Lung microvascular endothelial cell (primary cell): ENCODE measurements around the gene SMG6. TPM values are rescaled to one million over a fixed set of nuclear protein-coding genes. Genes with fewer than 3 reads are reported as not detected.

Experiments
- DNase-seq, 2 donors: peaks; one replicate each; pipeline versions ENCODE4 v3.0.0 to v3.0.0-alpha.2; 2010; ENCODE audit warnings: low read depth in 2 of 2
- total RNA-seq: library from RNA; depleted of rRNA; stranded (reverse); fragments of >200 nt; gene quantifications from 2 replicates; pipeline ENCODE4 v1.2.1, GENCODE V29; 2014

SMG6 gene
- total RNA-seq, 1 donor from 2014 or later: 23.8 TPM

DNA sequence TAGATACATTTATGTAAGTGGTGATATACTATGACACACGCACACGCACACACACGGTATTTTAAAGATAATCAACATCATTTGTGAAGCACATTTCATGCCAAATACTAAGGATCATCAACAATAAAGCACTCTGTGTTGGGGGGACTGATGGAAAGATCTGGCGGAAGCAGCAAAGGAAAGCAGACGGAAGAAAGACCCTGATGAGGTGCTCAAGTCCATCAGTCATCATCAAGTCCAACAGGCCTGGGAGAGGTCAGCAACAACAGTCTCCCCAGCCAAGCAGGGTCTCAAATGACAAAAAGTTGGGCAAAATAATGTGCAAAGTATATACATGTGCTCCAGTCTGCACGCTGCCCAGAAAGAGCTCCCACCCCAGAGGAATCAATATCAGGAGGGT, 193.1 kb downstream of the SMG6 start:
- DNase-seq: no peak

- no peak for DNase-seq
These were observed 195.4 kb downstream of the SMG6 start for GRCh38 chr17:2108170-2108569.

DNA sequence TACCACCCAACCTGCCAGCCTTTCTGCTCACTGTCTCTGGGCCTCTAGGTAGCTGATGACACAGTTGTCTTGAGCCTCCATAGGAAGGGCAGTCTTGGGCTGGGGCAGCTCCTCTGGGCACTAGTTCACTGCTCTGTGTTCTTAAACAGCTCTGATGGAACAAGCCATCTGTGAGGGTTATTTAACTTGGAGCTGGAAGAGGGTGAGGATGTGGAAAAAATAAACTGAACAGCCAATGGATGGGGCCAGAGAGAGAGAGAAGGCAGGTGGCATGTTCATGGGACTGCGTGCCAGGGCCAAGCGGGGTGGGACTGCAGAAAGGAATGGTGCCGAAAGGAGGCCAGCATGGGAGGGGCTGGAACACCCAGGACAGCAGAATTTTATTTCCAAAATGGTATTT, 196.1 kb downstream of the SMG6 start:
- DNase-seq: peak in 1 of 2 donors; percentile 51

DNA sequence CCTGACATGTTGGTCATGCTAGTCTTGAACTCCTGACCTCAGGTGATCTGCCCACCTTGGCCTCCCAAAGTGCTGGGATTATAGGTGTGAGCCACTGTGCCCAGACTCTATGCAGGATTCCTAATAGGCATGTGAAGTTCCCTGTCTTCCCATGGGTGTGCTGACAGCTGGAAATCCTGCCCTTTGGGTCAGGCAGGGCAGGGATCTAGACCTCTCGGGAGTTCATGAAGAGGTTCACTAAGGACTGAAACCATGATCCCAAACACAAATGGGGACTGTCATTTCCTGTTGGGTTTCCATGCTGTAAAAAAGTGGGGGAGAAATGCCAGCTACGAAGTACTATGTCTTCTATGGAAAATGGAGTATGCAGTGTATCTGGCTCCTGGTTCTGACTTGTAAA, 196.5 kb downstream of the SMG6 start:
- no peak for DNase-seq

GRCh38 chr17:2106308-2106955, 197.2 kb downstream of the SMG6 start:
- peak; percentile 35 to 37 for DNase-seq

DNA sequence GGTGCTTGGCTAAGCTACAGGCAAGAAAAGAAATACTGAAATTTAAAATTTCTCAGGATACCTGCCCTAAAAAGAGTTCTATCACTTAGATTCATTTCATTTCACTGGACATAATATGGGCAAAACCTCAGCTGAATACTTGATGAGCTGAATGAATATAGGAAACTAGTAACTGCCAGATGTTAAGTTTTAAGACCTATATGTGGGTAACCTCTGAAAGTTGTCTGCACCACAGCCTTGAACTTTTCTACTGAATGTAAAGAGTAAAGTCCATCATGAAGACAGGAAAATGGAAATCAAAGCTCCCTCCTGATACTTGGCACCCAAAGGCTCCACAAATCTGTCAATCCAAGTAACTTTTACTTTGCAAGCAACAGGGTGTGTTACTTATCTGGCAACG, 197.9 kb downstream of the SMG6 start:
- DNase-seq: no peak

GRCh38 chr17:2102931-2103809, 200.4 kb downstream of the SMG6 start:
- peak in 1 of 2 donors; percentile 57 for DNase-seq

GRCh38 chr17:2101448-2102257, 201.9 kb downstream of the SMG6 start:
- DNase-seq: peak; percentile 83 to 91

GRCh38 chr17:2095536-2095910, 208.1 kb downstream of the SMG6 start:
- no peak for DNase-seq

GRCh38 chr17:2094891-2095535, 208.6 kb downstream of the SMG6 start:
- peak; percentile 82 to 92 for DNase-seq

GRCh38 chr17:2093349-2093748, 210.2 kb downstream of the SMG6 start:
- DNase-seq: no peak

DNA sequence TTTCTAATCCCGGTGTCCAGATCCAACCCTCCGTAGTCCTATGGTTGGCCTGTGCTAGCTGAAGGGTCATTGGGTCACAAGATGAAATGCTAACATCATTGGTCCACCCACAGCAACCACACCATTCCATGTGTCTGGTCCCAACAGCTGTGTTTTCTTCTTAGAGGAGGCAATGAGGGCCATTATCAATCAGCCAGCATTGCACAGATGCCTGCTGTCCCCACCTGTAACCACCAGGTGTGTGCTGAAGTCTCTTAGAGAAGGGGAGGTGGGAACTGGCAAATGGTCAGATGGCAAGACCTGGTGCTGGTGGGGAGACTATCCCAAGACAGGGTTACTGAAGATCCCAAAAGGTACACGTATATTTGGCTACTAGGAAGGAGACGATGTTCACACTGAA, 211.3 kb downstream of the SMG6 start:
- DNase-seq: no peak

- peak; percentile 59 to 96 for DNase-seq
These were observed 212.6 kb downstream of the SMG6 start for GRCh38 chr17:2090804-2091534.

GRCh38 chr17:2090210-2090641, 213.4 kb downstream of the SMG6 start:
- no peak for DNase-seq

DNA sequence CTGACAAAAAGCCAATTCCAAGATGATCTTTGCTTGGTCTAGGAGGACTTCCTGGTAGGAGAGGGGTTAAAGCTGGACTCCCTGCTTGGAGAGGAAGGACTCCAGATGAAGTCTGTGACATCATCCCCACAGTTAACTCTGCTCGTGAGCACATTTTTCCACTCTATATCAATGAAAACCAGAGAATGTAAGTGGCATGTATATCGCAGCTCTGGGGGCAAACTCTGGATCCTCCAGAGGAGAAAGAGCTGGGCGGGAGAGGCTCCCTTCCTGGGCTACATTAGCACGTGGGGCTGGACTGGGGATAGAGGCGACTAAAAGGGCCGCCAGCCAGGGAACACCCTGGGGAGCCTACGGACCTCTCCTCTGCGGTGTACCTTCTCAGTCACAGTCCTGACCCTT, 214.6 kb downstream of the SMG6 start:
- peak; percentile 48 to 71 for DNase-seq

DNA sequence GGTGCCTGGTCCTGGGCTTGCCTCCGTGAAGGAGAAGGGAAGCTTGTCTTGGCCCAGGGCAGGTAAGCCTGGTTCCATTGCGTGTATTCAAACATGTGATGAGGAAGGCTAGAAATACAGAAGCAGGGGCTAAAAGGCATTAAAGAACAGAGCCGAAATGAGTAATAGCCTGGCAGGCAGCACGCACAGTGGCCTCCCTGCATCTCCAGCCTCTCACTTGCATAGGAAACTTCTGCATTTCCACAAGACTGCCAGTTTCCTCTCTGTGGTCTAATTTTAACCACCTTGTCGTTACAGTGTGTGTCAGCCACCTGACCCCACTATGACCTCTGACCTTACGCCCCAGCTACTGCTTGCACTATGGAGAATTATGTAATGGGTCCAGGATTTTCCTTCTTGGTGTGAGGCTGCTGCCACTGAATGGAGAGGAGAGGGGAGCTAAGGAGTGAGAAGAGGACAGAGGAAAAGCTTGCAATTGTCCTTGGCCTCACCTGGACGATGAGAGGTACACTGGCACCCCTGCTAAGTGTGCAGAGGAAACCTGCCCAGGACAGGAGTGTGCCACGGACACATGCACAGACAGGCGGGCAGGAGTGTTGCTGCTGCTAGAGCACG, 215.9 kb downstream of the SMG6 start:
- peak; percentile 63 to 84 for DNase-seq

DNA sequence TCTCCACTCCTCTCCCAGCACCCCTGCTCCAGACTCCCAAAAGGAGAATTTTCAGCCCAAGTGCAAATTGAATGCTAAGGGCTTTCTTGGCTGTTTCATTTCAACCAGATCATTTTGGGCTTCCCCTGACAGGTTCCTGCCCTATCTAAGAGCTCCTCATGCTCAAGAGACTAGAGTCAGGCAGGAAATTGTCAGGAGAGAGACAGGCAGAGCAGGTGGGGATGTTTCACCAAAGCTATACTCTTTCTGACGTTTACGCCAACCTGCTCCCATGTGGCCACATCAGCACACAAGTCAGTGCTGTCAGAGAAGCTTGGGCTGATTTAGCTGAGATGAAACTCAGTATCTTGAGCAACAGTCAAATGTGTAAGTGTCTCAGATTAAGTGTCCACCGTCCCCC, 217.3 kb downstream of the SMG6 start:
- DNase-seq: no peak

GRCh38 chr17:2085648-2085949, 218.0 kb downstream of the SMG6 start:
- DNase-seq: peak; percentile 79 to 97

GRCh38 chr17:2084766-2085647, 218.6 kb downstream of the SMG6 start:
- DNase-seq: peak; percentile 92 to 99
